GM23338 (cell line): ENCODE data around the gene JPH3. TPM values are rescaled to one million over a fixed set of nuclear protein-coding genes. Genes with fewer than 3 reads are reported as not detected.

ENCODE experiments used
- ATAC-seq: fragments of 200-7000 bp; cut with Tn5 transposase; 3 replicates; pipeline ENCODE4 v1.9.1; 2020
- DNase-seq: peaks from one replicate; pipeline ENCODE4 v3.0.0-alpha.2; 2015; ENCODE audit warnings: low spot score
- H2AFZ ChIP-seq: fragments of 200-600 bp; sonication (generic); 2 replicates; pipeline ENCODE4 v1.8.0; 2016; ENCODE audit warnings: antibody characterized with exemption, mild to moderate bottlenecking, moderate library complexity
- H3F3A ChIP-seq: fragments of 200-600 bp; sonication (generic); replicated peaks from 2 replicates; pipeline ENCODE4 v1.8.0; 2017; ENCODE audit warnings: antibody characterized with exemption, mixed run types, low read depth
- H3K27ac ChIP-seq: fragments of 200-600 bp; sonication (generic); 2 replicates; pipeline ENCODE4 v1.6.1; 2016; ENCODE audit warnings: low read depth
- H3K27me3 ChIP-seq: fragments of 200-600 bp; sonication (generic); 2 replicates; pipeline ENCODE4 v1.8.0; 2016; ENCODE audit warnings: mild to moderate bottlenecking, mixed run types, moderate library complexity; ENCODE audit not compliant: insufficient read depth
- H3K36me3 ChIP-seq: fragments of 200-600 bp; sonication (generic); 2 replicates; pipeline ENCODE4 v1.8.0; 2016; ENCODE audit warnings: mild to moderate bottlenecking; ENCODE audit not compliant: insufficient read depth
- H3K4me1 ChIP-seq: fragments of 200-600 bp; sonication (generic); 2 replicates; pipeline ENCODE4 v1.8.0; 2016; ENCODE audit warnings: mild to moderate bottlenecking, moderate library complexity; ENCODE audit not compliant: insufficient read depth
- H3K4me2 ChIP-seq: fragments of 200-600 bp; sonication (generic); 2 replicates; pipeline ENCODE4 v1.7.1; 2017; ENCODE audit warnings: mixed run types
- H3K4me3 ChIP-seq: fragments of 200-600 bp; sonication (generic); 2 replicates; pipeline ENCODE4 v1.6.1; 2016; ENCODE audit warnings: mixed run types
- H3K79me2 ChIP-seq: fragments of 200-600 bp; sonication (generic); replicated peaks from 2 replicates; pipeline ENCODE4 v1.8.0; 2017; ENCODE audit warnings: mild to moderate bottlenecking; ENCODE audit not compliant: insufficient read depth
- H3K9me2 ChIP-seq: fragments of 200-600 bp; sonication (generic); 2 replicates; pipeline ENCODE4 v1.8.0; 2017; ENCODE audit not compliant: insufficient read depth
- H4K20me1 ChIP-seq: fragments of 200-600 bp; sonication (generic); replicated peaks from 2 replicates; pipeline ENCODE4 v1.8.0; 2017; ENCODE audit warnings: mild to moderate bottlenecking; ENCODE audit not compliant: insufficient read depth
- H3K27ac Mint-ChIP-seq: 2 replicates; pipeline ENCODE4 v1.8.0; 2020; ENCODE audit warnings: inconsistent platforms, mild to moderate bottlenecking, moderate library complexity, mixed read lengths
- H3K27me3 Mint-ChIP-seq: 3 replicates; pipeline ENCODE4 v1.8.0; 2022; ENCODE audit warnings: low read depth, mild to moderate bottlenecking, moderate library complexity, mixed read lengths, inconsistent platforms; ENCODE audit not compliant: insufficient read depth, poor library complexity
- H3K36me3 Mint-ChIP-seq: 3 replicates; pipeline ENCODE4 v1.8.0; 2021; ENCODE audit warnings: low read depth, mild to moderate bottlenecking, inconsistent platforms, moderate library complexity, mixed read lengths
- H3K4me1 Mint-ChIP-seq: 3 replicates; pipeline ENCODE4 v1.8.0; 2020; ENCODE audit warnings: mild to moderate bottlenecking, inconsistent platforms, mixed read lengths
- H3K4me3 Mint-ChIP-seq: 3 replicates; pipeline ENCODE4 v1.8.0; 2021; ENCODE audit warnings: moderate library complexity, mild to moderate bottlenecking, inconsistent platforms, mixed read lengths
- H3K9me3 Mint-ChIP-seq: 3 replicates; pipeline ENCODE4 v1.8.0; 2020; ENCODE audit warnings: moderate library complexity, mild to moderate bottlenecking, inconsistent platforms, mixed read lengths
- CREB1 ChIP-seq: fragments of 250-450 bp; sonication (Bioruptor Pico); IDR thresholded peaks from 2 replicates; pipeline ENCODE4 v1.5.0; 2020; ENCODE audit warnings: low read depth, mild to moderate bottlenecking, moderate library complexity
- CTCF ChIP-seq, 2 experiments: fragments of 200-600 bp in 1 of 2; sonication (generic) in 1 of 2; conservative IDR thresholded peaks; 2 replicates each; pipeline versions ENCODE4 v1.5.1 to v1.6.1; 2016 to 2017; ENCODE audit warnings: antibody characterized with exemption in 2 of 2, low read depth in 2 of 2, mild to moderate bottlenecking in 2 of 2, moderate library complexity in 1 of 2
- EZH2 ChIP-seq: fragments of 200-600 bp; sonication (generic); IDR thresholded peaks from one replicate; pipeline ENCODE4 v1.8.0; 2017; ENCODE audit warnings: antibody characterized with exemption, mild to moderate bottlenecking, low read depth; ENCODE audit not compliant: unreplicated experiment
- NANOG ChIP-seq: IDR thresholded peaks from 2 replicates; pipeline ENCODE4 v1.6.1; 2016; ENCODE audit warnings: antibody characterized with exemption, borderline replicate concordance
- POLR2AphosphoS5 ChIP-seq: IDR thresholded peaks from 2 replicates; pipeline ENCODE4 v1.6.1; 2016; ENCODE audit warnings: antibody characterized with exemption, low read depth
- REST ChIP-seq: IDR thresholded peaks from one replicate; pipeline ENCODE4 v1.6.1; 2018; ENCODE audit warnings: antibody characterized with exemption; ENCODE audit not compliant: unreplicated experiment
- STAT1 ChIP-seq: IDR thresholded peaks from one replicate; pipeline ENCODE4 v1.6.1; 2016; ENCODE audit warnings: antibody characterized with exemption; ENCODE audit not compliant: unreplicated experiment
- polyA plus RNA-seq: library from polyadenylated mRNA; unstranded; fragments of >200 nt; fragmentation: Nextera tagmentation; extraction: Ambion mirVana; gene quantifications from 2 replicates; pipeline ENCODE4 v1.2.1, GENCODE V29; 2016
- total RNA-seq: library from RNA; depleted of rRNA; stranded (reverse); fragments of >200 nt; shearing (Covaris generic); gene quantifications from 2 replicates; pipeline ENCODE4 v1.2.3, GENCODE V29; 2014
- TF ChIP-seq, protein P1 (sequence below): fragments of 250-450 bp; sonication (Bioruptor Pico); IDR thresholded peaks from 2 replicates; pipeline ENCODE4 v1.5.0; 2020; ENCODE audit warnings: mild to moderate bottlenecking, moderate library complexity

Gene JPH3
- total and polyA plus RNA-seq, 2 experiments from 2014 or later: 8.4 to 38.3 TPM

DNA sequence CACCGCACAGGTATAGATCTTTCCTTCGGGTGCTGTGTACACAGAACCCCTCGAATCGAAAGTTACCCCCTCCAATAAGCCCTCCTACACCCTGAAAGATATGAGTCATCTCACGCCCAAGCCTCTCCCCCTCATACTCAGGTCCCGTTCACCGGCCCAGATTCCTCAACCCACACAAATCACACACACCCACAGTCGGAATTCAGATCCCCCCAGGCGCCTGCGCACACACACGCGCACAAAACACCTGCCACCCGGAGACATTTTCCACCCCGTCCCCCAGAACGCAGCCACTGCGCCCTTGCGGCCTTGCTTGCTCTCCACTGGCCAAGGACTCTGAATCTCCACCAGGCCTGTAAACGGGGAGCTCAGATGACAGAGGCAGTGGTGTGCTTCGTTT is 4.9 kb downstream of the JPH3 start (continued):
- no peak for TF ChIP-seq CTCF (conservative IDR thresholded peaks at IDR 0.05; ENCODE audit: low read depth in 2 of 2)
- no peak for TF ChIP-seq REST
- TF ChIP-seq POLR2AphosphoS5: no peak

DNA sequence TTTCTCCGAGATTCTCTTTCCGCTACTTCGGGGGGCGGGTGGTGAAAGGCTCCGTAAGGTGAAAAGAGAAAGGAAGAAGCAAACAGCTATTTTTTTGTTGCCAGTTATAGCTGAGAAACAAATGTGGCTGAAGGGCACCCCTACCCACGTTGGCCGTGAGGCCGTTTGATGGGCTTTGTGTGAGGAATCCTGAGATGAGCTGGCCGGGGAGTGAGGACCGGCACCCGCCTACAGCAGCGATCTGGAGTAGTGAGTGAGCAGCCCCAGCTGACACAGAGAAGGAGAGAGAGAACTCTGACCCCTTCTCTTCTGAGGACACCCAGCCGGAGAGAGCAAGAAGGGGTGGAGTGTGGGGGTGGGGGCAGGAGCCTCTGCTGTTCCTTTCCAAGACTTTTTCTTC is 5.6 kb downstream of the JPH3 start:
- DNase-seq: no peak
- no peak; the same call in 2 of the 3 replicates for ATAC-seq
- H2AFZ ChIP-seq: no peak overlapping the region
- no peak overlapping the region for H3K4me3 Mint-ChIP-seq
- TF ChIP-seq CTCF (conservative IDR thresholded peaks at IDR 0.05; ENCODE audit: low read depth in 2 of 2) (no peak), STAT1 (no peak), CREB1 (CRISPR knock-in tag) (no peak), EZH2 (no peak), NANOG (no peak)
- TF ChIP-seq, protein P1, sequence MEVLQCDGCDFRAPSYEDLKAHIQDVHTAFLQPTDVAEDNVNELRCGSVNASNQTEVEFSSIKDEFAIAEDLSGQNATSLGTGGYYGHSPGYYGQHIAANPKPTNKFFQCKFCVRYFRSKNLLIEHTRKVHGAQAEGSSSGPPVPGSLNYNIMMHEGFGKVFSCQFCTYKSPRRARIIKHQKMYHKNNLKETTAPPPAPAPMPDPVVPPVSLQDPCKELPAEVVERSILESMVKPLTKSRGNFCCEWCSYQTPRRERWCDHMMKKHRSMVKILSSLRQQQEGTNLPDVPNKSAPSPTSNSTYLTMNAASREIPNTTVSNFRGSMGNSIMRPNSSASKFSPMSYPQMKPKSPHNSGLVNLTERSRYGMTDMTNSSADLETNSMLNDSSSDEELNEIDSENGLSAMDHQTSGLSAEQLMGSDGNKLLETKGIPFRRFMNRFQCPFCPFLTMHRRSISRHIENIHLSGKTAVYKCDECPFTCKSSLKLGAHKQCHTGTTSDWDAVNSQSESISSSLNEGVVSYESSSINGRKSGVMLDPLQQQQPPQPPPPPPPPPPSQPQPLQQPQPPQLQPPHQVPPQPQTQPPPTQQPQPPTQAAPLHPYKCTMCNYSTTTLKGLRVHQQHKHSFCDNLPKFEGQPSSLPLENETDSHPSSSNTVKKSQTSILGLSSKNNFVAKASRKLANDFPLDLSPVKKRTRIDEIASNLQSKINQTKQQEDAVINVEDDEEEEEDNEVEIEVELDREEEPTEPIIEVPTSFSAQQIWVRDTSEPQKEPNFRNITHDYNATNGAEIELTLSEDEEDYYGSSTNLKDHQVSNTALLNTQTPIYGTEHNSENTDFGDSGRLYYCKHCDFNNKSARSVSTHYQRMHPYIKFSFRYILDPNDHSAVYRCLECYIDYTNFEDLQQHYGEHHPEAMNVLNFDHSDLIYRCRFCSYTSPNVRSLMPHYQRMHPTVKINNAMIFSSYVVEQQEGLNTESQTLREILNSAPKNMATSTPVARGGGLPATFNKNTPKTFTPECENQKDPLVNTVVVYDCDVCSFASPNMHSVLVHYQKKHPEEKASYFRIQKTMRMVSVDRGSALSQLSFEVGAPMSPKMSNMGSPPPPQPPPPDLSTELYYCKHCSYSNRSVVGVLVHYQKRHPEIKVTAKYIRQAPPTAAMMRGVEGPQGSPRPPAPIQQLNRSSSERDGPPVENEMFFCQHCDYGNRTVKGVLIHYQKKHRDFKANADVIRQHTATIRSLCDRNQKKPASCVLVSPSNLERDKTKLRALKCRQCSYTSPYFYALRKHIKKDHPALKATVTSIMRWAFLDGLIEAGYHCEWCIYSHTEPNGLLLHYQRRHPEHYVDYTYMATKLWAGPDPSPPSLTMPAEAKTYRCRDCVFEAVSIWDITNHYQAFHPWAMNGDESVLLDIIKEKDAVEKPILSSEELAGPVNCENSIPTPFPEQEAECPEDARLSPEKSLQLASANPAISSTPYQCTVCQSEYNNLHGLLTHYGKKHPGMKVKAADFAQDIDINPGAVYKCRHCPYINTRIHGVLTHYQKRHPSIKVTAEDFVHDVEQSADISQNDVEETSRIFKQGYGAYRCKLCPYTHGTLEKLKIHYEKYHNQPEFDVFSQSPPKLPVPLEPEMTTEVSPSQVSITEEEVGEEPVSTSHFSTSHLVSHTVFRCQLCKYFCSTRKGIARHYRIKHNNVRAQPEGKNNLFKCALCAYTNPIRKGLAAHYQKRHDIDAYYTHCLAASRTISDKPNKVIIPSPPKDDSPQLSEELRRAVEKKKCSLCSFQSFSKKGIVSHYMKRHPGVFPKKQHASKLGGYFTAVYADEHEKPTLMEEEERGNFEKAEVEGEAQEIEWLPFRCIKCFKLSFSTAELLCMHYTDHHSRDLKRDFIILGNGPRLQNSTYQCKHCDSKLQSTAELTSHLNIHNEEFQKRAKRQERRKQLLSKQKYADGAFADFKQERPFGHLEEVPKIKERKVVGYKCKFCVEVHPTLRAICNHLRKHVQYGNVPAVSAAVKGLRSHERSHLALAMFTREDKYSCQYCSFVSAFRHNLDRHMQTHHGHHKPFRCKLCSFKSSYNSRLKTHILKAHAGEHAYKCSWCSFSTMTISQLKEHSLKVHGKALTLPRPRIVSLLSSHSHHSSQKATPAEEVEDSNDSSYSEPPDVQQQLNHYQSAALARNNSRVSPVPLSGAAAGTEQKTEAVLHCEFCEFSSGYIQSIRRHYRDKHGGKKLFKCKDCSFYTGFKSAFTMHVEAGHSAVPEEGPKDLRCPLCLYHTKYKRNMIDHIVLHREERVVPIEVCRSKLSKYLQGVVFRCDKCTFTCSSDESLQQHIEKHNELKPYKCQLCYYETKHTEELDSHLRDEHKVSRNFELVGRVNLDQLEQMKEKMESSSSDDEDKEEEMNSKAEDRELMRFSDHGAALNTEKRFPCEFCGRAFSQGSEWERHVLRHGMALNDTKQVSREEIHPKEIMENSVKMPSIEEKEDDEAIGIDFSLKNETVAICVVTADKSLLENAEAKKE (CRISPR knock-in tag): no peak
- H3K9me3 Mint-ChIP-seq: no peaks in the 10 kb centered on the region
- H3K4me3 ChIP-seq: no peak overlapping the region
- H3K27me3 ChIP-seq: peaks cover 6% of the 10 kb centered on the region; the same call in 1 of the 2 replicates
- H3K9me2 ChIP-seq: no peaks in the 10 kb centered on the region
- no peaks in the 10 kb centered on the region for H3K36me3 ChIP-seq
- H3K27ac ChIP-seq: no peak overlapping the region
- no peak overlapping the region for H3K4me2 ChIP-seq
- peaks cover 7% of the 10 kb centered on the region; the same call in 2 of the 3 replicates for H3K36me3 Mint-ChIP-seq
- H3K4me1 Mint-ChIP-seq: peaks cover 33% of the 10 kb centered on the region
- H4K20me1 ChIP-seq: peaks cover 66% of the 10 kb centered on the region
- peaks cover 8% of the 10 kb centered on the region; the same call in 1 of the 2 replicates for H3F3A ChIP-seq
- H3K27ac Mint-ChIP-seq: no peak overlapping the region
- H3K79me2 ChIP-seq: peaks cover 48% of the 10 kb centered on the region
- H3K27me3 Mint-ChIP-seq: peaks cover 35% of the 10 kb centered on the region
- peaks cover 8% of the 10 kb centered on the region for H3K4me1 ChIP-seq
